Testis (tissue), 3 donors: ENCODE results near the gene ENTR1. TPM values are rescaled to one million over a fixed set of nuclear protein-coding genes. Genes with fewer than 3 reads are reported as not detected.

Experiments used
- DNase-seq: peaks from one replicate; pipeline ENCODE4 v3.0.0-alpha.2; 2019
- H3K27ac ChIP-seq, 2 donors: fragments of 200-600 bp; sonication (generic); one replicate each; pipeline ENCODE4 v1.5.1; 2019
- H3K27me3 ChIP-seq: fragments of 200-600 bp; sonication (generic); one replicate; pipeline ENCODE4 v1.5.1; 2019
- H3K36me3 ChIP-seq: fragments of 200-600 bp; sonication (generic); one replicate; pipeline ENCODE4 v1.5.1; 2017; ENCODE audit warnings: low read depth; ENCODE audit errors: missing control alignments
- H3K4me1 ChIP-seq: fragments of 200-600 bp; sonication (generic); one replicate; pipeline ENCODE4 v1.5.1; 2019
- H3K4me3 ChIP-seq, 2 donors: fragments of 200-600 bp; sonication (generic); one replicate each; pipeline ENCODE4 v1.5.1; 2017 to 2019
- H3K9me3 ChIP-seq: fragments of 200-600 bp; sonication (generic); one replicate; pipeline ENCODE4 v1.5.1; 2017
- POLR2A ChIP-seq: fragments of 450-650 bp; IDR thresholded peaks from one replicate; pipeline ENCODE4 v1.6.1; 2017; ENCODE audit warnings: antibody characterized with exemption, mild to moderate bottlenecking, moderate library complexity
- WGBS, 2 donors: methylation state at CpG; one replicate each; pipeline ENCODE4 v1.1.5; 2018; 5-methylcytosine and 5-hydroxymethylcytosine counted together
- intact Hi-C: fragments of 100-400 bp; cut with DNase I; formaldehyde crosslinking; loops from one replicate; pipeline ENCODE4 v1.15.1; 2023; ENCODE audit warnings: low total_unique reads
- polyA plus RNA-seq: library from polyadenylated mRNA; stranded (reverse); fragments of 350-450 nt; fragmentation: Illumina TruSeq; extraction: RNeasy Lipid Tissue Mini Kit (QIAGEN cat#74804); gene quantifications from one replicate; pipeline ENCODE4 v1.2.3, GENCODE V29; 2014; ENCODE audit warnings: low read depth, low replicate concordance; ENCODE audit not compliant: insufficient read depth
- total RNA-seq, 2 donors: library from RNA; depleted of rRNA; stranded (reverse); fragments of >200 nt; gene quantifications; one replicate each; pipeline ENCODE4 v1.2.3, GENCODE V29; 2016
- TF ChIP-seq, protein P1 (sequence below), 3 experiments: fragments of 450-650 bp in 2 of 3; fragments of 200-600 bp in 1 of 3; sonication (generic) in 1 of 3; IDR thresholded peaks; one replicate each; pipeline ENCODE4 v1.5.1; 2016 to 2019; ENCODE audit warnings: antibody characterized with exemption in 3 of 3, mild to moderate bottlenecking in 2 of 3, moderate library complexity in 1 of 3

ENTR1 gene
- total and polyA plus RNA-seq, 3 donors from 2014 or later, result 61.7 to 69.1 (median 64.3) TPM

DNA sequence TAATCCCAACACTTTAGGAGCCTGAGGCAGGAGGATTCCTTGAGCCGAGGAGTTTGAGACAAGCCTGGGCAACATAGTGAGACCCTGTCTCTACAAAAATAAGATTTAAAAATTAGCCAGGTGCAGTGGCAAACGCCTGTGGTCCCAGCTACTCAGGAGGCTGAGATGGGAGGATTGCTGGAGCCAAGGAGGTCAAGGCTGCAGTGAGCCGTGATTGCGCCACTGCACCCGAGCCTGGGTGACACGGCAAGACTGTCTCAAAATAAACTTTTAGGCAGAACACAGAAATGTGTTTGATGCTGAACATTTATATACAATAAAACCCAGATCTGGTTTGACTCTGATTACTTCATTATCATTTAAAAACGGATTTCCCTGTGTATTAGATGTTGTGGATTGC lies 4.9 kb downstream of the ENTR1 start:
- Histone ChIP-seq H3K36me3 (no peaks in the 10 kb centered on the region), H3K4me3 (no peak overlapping the region), H3K4me1 (peaks cover 11% of the 10 kb centered on the region), H3K27ac (no peak overlapping the region), H3K9me3 (no peaks in the 10 kb centered on the region), H3K27me3 (no peaks in the 10 kb centered on the region)
- no peak for DNase-seq
- intact Hi-C loops, result no loop called here
- WGBS, 2 donors, result 77 to 80% methylated on average over 7 of the region's 7 CpGs
- TF ChIP-seq POLR2A, result no peak
- TF ChIP-seq, protein P1, sequence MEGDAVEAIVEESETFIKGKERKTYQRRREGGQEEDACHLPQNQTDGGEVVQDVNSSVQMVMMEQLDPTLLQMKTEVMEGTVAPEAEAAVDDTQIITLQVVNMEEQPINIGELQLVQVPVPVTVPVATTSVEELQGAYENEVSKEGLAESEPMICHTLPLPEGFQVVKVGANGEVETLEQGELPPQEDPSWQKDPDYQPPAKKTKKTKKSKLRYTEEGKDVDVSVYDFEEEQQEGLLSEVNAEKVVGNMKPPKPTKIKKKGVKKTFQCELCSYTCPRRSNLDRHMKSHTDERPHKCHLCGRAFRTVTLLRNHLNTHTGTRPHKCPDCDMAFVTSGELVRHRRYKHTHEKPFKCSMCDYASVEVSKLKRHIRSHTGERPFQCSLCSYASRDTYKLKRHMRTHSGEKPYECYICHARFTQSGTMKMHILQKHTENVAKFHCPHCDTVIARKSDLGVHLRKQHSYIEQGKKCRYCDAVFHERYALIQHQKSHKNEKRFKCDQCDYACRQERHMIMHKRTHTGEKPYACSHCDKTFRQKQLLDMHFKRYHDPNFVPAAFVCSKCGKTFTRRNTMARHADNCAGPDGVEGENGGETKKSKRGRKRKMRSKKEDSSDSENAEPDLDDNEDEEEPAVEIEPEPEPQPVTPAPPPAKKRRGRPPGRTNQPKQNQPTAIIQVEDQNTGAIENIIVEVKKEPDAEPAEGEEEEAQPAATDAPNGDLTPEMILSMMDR (IDR thresholded peaks at IDR 0.05), result no peak

DNA sequence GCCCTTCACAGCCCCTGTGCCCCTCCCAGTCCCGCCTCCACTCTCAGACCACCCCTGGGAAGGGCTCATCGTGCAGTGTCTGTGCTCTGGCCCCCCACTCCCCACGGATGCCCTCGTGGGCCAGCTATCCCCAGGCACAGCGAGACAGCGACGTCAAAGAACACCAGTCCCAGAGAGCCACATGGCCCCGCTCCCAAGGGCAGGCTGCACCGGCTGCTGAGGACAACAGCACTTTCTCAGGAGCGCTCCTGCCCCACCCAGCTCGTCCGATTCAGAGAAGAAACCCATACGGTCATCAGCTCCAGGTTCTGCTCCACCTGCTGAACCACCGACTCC lies 5.6 kb downstream of the ENTR1 start:
- TF ChIP-seq, protein P1 (IDR thresholded peaks at IDR 0.05), result no peak
- no peak for TF ChIP-seq POLR2A
- Histone ChIP-seq H3K27ac (no peak overlapping the region), H3K36me3 (no peaks in the 10 kb centered on the region), H3K27me3 (no peaks in the 10 kb centered on the region), H3K4me3 (no peak overlapping the region), H3K4me1 (peaks cover 13% of the 10 kb centered on the region), H3K9me3 (no peaks in the 10 kb centered on the region)
- DNase-seq, result no peak
- intact Hi-C loops, result no loop called here
- WGBS, 2 donors, result 82 to 91% methylated on average over 5 to 14 of the region's 14 CpGs

DNA sequence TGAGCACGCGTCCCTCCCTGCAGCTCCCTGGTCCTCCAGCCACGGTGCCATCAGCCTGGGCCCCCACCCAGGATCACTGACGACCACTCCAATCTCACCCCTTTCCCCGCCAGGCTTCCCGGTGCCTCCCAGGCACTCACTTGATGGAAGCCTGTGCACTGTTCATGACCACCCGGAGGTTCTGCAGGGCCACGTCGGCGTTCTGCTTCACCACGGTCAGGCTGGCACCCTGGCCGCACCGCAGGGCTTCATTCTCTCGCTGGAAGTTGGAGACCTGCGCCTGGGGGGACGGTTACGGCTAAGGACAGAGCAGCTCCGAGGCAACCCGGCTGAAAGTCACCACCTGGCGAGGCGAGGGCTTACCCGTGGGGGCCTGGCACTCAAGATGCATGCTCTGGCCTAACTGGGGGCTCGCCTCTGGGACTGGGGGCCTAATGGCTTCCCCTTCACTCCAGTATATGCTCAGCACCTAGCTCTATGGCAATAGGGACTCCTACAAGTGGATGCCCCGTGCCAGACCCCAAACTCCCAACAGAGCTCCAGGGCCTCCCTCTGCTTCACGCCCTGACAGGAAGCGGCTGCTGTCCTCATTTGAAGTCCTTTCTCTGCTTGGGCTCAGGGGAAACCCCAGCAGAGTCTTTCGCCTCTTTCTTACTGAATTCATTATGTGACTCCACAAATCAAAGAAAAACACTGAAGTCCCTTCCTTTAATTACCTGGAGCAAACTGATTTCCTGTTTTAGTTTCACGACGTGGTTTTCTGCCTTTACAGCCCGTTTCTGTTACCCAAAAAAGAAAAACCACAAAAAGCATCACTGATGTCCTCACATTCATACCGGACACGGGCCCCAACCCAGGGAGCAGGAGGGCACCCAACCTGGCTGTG lies 6.3 kb downstream of the ENTR1 start:
- no peak for DNase-seq
- Histone ChIP-seq H3K4me3 (no peak overlapping the region), H3K4me1 (peaks cover 8% of the 10 kb centered on the region), H3K9me3 (no peaks in the 10 kb centered on the region), H3K27me3 (no peaks in the 10 kb centered on the region), H3K36me3 (no peaks in the 10 kb centered on the region), H3K27ac (no peak overlapping the region)
- intact Hi-C loops, result no loop called here
- WGBS, 2 donors, result 90 to 92% methylated on average over 15 to 32 of the region's 32 CpGs
- TF ChIP-seq, protein P1 (IDR thresholded peaks at IDR 0.05), result no peak
- TF ChIP-seq POLR2A, result no peak

DNA sequence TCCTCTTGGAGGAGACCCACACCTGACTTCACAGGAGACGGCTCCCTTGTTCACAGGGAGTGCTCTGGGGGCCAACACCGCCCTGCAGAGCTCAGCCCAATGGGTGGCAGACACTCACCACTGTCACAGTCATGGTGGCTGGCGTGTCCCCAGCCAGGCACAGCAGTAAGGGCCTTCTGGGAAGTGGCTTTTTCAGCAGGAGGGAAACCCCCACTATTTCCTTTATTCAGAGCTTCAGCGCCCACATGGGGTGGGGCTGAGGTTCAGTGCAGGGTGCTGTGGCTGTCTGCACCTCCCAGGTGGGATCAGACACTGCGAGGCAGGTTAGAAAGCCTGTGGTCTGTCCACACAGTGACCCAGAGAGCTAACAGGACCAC lies 6.9 kb downstream of the ENTR1 start:
- TF ChIP-seq, protein P1 (IDR thresholded peaks at IDR 0.05), result no peak
- TF ChIP-seq POLR2A, result no peak
- H3K4me3 ChIP-seq, result no peak overlapping the region
- no peak for DNase-seq
- intact Hi-C loops, result no loop called here
- H3K4me1 ChIP-seq, result peaks cover 13% of the 10 kb centered on the region
- H3K9me3 ChIP-seq, result no peaks in the 10 kb centered on the region
- no peaks in the 10 kb centered on the region for H3K27me3 ChIP-seq
- no peaks in the 10 kb centered on the region for H3K36me3 ChIP-seq
- no peak overlapping the region for H3K27ac ChIP-seq
- 90 to 92% methylated on average over 5 of the region's 5 CpGs for whole genome bisulfite sequencing, 2 donors

DNA sequence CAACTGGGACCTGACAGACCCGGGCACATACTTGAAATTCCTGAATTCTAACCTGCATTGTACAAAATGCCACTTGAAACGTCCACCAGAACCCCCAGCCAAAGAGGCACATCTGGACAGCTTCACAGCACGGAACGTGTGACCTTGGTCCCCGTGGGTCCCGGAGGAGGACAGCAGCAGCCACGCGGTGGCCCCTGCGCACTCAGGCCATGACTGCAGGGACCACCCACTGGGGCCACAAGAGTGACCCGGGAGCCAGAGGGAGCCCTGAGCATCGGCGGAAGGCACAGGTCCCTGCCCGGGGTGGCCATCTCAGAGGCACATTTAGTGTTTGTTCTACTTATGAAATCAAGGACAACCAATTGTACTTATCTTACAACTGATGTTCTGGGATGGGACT lies 8.3 kb downstream of the ENTR1 start:
- H3K4me1 ChIP-seq, result peaks cover 13% of the 10 kb centered on the region
- H3K4me3 ChIP-seq, result no peak overlapping the region
- no peaks in the 10 kb centered on the region for H3K36me3 ChIP-seq
- no peak overlapping the region for H3K27ac ChIP-seq
- H3K27me3 ChIP-seq, result no peaks in the 10 kb centered on the region
- no peaks in the 10 kb centered on the region for H3K9me3 ChIP-seq
- TF ChIP-seq, protein P1 (IDR thresholded peaks at IDR 0.05), result no peak
- TF ChIP-seq POLR2A, result no peak
- WGBS, 2 donors, result 59 to 67% methylated on average over 13 of the region's 13 CpGs
- intact Hi-C loops, result no loop called here
- DNase-seq, result no peak
